ENCODE data around the gene CHCHD1. TPM values are rescaled to one million over a fixed set of nuclear protein-coding genes. Genes with fewer than 3 reads are reported as not detected.

The CHCHD1 gene
- total RNA-seq, 1 donor from 2014 or later, result 25.3 TPM

GRCh38 chr10:73819081-73819480, 37.2 kb downstream of the CHCHD1 start:
- Mint-ChIP-seq H3K27me3 (ENCODE audit: low read depth, unreplicated experiment) (no peaks in the 10 kb centered on the region), H3K27ac (ENCODE audit: unreplicated experiment) (no peak overlapping the region), H3K36me3 (ENCODE audit: low read depth, unreplicated experiment) (peaks cover 21% of the 10 kb centered on the region), H3K4me3 (ENCODE audit: unreplicated experiment) (no peak overlapping the region), H3K4me1 (ENCODE audit: low read depth, unreplicated experiment) (peaks cover 9% of the 10 kb centered on the region), H3K9me3 (ENCODE audit: unreplicated experiment) (no peaks in the 10 kb centered on the region)
- H3K4me1 ChIP-seq (ENCODE audit: insufficient read depth, low read length), result peaks cover 20% of the 10 kb centered on the region
- no peak overlapping the region for H3K9ac ChIP-seq (ENCODE audit: low read length)
- H3K36me3 ChIP-seq (ENCODE audit: insufficient read depth, low read length), result no peaks in the 10 kb centered on the region
- H3K4me3 ChIP-seq (ENCODE audit: insufficient read depth, low read depth, low read length), result no peak overlapping the region
- no peaks in the 10 kb centered on the region for H3K79me2 ChIP-seq (ENCODE audit: insufficient read depth, low read length)
- FAIRE-seq, result no peak
- no peak for TF ChIP-seq EZH2 (IDR thresholded peaks at IDR 0.05; ENCODE audit: insufficient read depth, low read length)
- TF ChIP-seq, protein P1, sequence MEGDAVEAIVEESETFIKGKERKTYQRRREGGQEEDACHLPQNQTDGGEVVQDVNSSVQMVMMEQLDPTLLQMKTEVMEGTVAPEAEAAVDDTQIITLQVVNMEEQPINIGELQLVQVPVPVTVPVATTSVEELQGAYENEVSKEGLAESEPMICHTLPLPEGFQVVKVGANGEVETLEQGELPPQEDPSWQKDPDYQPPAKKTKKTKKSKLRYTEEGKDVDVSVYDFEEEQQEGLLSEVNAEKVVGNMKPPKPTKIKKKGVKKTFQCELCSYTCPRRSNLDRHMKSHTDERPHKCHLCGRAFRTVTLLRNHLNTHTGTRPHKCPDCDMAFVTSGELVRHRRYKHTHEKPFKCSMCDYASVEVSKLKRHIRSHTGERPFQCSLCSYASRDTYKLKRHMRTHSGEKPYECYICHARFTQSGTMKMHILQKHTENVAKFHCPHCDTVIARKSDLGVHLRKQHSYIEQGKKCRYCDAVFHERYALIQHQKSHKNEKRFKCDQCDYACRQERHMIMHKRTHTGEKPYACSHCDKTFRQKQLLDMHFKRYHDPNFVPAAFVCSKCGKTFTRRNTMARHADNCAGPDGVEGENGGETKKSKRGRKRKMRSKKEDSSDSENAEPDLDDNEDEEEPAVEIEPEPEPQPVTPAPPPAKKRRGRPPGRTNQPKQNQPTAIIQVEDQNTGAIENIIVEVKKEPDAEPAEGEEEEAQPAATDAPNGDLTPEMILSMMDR (IDR thresholded peaks at IDR 0.05; ENCODE audit: insufficient read depth, low read depth, low read length), result no peak
- H2AFZ ChIP-seq (ENCODE audit: low read depth, low read length), result no peak overlapping the region
- H4K20me1 ChIP-seq (ENCODE audit: insufficient read depth, low read length), result no peaks in the 10 kb centered on the region
- H3K27me3 ChIP-seq (ENCODE audit: insufficient read depth, low read length), result no peaks in the 10 kb centered on the region
- H3K4me2 ChIP-seq (ENCODE audit: low read length), result no peak overlapping the region
- DNase-seq (ENCODE audit: low read depth), result no peak
- no peak overlapping the region for H3K27ac ChIP-seq (ENCODE audit: low read depth, low read length)
- no peaks in the 10 kb centered on the region for H3K9me3 ChIP-seq (ENCODE audit: insufficient read depth, low read depth, low read length)

DNA sequence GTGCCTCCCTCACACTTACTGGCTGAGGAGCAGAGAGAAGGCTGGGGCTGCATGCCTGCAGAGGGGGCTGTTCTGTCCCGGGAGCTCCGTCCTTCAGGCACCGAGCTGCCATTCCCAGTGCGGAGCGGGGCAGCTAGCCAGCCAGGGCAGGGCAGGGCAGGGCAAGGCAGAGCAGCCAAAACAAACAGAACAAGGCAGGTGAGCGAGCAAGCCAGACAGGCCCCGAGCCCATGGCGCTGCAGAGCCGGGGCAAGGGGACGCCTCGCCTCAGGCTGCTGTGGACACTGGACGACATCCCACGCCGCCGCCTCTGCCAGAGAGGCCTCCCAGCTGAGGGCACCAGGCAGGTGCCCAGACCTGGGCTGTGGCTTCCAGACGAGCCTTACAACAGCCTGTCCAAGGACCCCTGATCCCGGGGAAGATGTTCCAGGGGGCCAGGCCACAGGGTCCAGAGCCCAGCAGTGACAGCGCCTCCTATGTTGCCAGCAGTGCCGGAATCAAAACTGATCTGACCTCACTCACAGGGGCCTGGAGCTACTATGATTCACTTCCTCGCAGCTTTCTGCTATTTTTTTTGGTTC, 37.8 kb downstream of the CHCHD1 start:
- Mint-ChIP-seq H3K27ac (ENCODE audit: unreplicated experiment) (no peak overlapping the region), H3K36me3 (ENCODE audit: low read depth, unreplicated experiment) (peaks cover 21% of the 10 kb centered on the region), H3K27me3 (ENCODE audit: low read depth, unreplicated experiment) (no peaks in the 10 kb centered on the region), H3K4me1 (ENCODE audit: low read depth, unreplicated experiment) (peaks cover 9% of the 10 kb centered on the region), H3K4me3 (ENCODE audit: unreplicated experiment) (no peak overlapping the region), H3K9me3 (ENCODE audit: unreplicated experiment) (no peaks in the 10 kb centered on the region)
- Histone ChIP-seq H3K36me3 (ENCODE audit: insufficient read depth, low read length) (no peaks in the 10 kb centered on the region), H3K9me3 (ENCODE audit: insufficient read depth, low read depth, low read length) (no peaks in the 10 kb centered on the region), H4K20me1 (ENCODE audit: insufficient read depth, low read length) (no peaks in the 10 kb centered on the region), H3K4me3 (ENCODE audit: insufficient read depth, low read depth, low read length) (no peak overlapping the region), H2AFZ (ENCODE audit: low read depth, low read length) (no peak overlapping the region), H3K9ac (ENCODE audit: low read length) (no peak overlapping the region), H3K4me1 (ENCODE audit: insufficient read depth, low read length) (peaks cover 20% of the 10 kb centered on the region), H3K4me2 (ENCODE audit: low read length) (no peak overlapping the region), H3K27me3 (ENCODE audit: insufficient read depth, low read length) (no peaks in the 10 kb centered on the region), H3K79me2 (ENCODE audit: insufficient read depth, low read length) (no peaks in the 10 kb centered on the region), H3K27ac (ENCODE audit: low read depth, low read length) (no peak overlapping the region)
- no peak for DNase-seq (ENCODE audit: low read depth)
- FAIRE-seq, result no peak
- TF ChIP-seq, protein P1 (IDR thresholded peaks at IDR 0.05; ENCODE audit: insufficient read depth, low read depth, low read length), result no peak
- no peak for TF ChIP-seq EZH2 (IDR thresholded peaks at IDR 0.05; ENCODE audit: insufficient read depth, low read length)

GRCh38 chr10:73823391-73823790, 41.5 kb downstream of the CHCHD1 start:
- no peak for TF ChIP-seq EZH2 (IDR thresholded peaks at IDR 0.05; ENCODE audit: insufficient read depth, low read length)
- TF ChIP-seq, protein P1 (IDR thresholded peaks at IDR 0.05; ENCODE audit: insufficient read depth, low read depth, low read length), result no peak
- Mint-ChIP-seq H3K9me3 (ENCODE audit: unreplicated experiment) (no peaks in the 10 kb centered on the region), H3K27ac (ENCODE audit: unreplicated experiment) (no peak overlapping the region), H3K27me3 (ENCODE audit: low read depth, unreplicated experiment) (no peaks in the 10 kb centered on the region), H3K4me3 (ENCODE audit: unreplicated experiment) (no peak overlapping the region), H3K4me1 (ENCODE audit: low read depth, unreplicated experiment) (peaks cover 8% of the 10 kb centered on the region), H3K36me3 (ENCODE audit: low read depth, unreplicated experiment) (peaks cover 17% of the 10 kb centered on the region)
- peaks cover 8% of the 10 kb centered on the region for H3K4me1 ChIP-seq (ENCODE audit: insufficient read depth, low read length)
- H3K9ac ChIP-seq (ENCODE audit: low read length), result no peak overlapping the region
- no peaks in the 10 kb centered on the region for H3K79me2 ChIP-seq (ENCODE audit: insufficient read depth, low read length)
- H3K9me3 ChIP-seq (ENCODE audit: insufficient read depth, low read depth, low read length), result no peaks in the 10 kb centered on the region
- no peak overlapping the region for H3K4me3 ChIP-seq (ENCODE audit: insufficient read depth, low read depth, low read length)
- no peak overlapping the region for H2AFZ ChIP-seq (ENCODE audit: low read depth, low read length)
- DNase-seq (ENCODE audit: low read depth), result no peak
- no peak overlapping the region for H3K4me2 ChIP-seq (ENCODE audit: low read length)
- no peaks in the 10 kb centered on the region for H4K20me1 ChIP-seq (ENCODE audit: insufficient read depth, low read length)
- H3K27me3 ChIP-seq (ENCODE audit: insufficient read depth, low read length), result no peaks in the 10 kb centered on the region
- no peak overlapping the region for H3K27ac ChIP-seq (ENCODE audit: low read depth, low read length)
- FAIRE-seq, result no peak
- H3K36me3 ChIP-seq (ENCODE audit: insufficient read depth, low read length), result peaks cover 2% of the 10 kb centered on the region
